Measurements from ENCODE around the gene FGF13.

Gene FGF13

GRCh38 chrX:138651494-138651893 is 60.0 kb downstream of the FGF13 start:
- DNase-seq, result no peak

- DNase-seq, result no peak
Measured at GRCh38 chrX:138648568-138648967, 62.9 kb downstream of the FGF13 start.

DNA sequence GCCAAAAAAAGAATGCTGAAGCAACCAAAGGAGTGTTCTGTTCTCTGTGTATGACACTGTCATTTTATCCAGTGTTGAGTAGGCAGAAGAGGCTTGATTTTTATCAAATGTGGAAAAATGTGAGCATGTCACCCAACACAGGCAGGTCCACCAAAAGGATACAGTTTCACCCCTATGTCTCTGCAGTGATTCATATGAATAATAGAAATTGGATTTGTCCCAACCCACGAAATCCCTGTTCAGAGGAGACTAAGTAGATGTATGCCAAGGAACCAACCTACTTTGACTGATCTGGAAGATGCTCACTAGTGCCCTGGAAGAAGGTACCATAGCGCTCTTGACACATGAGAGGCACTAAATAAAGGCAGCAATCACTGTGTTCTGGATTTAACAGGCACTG is 72.5 kb downstream of the FGF13 start:
- DNase-seq, result no peak

Data from left hindlimb (tissue), 1 donor.